ENCODE results near the gene DHRS7C.

GRCh38 chr17:9818760-9819159, 27.4 kb upstream of the DHRS7C start:
- no peak for TF ChIP-seq CTCF (IDR thresholded peaks at IDR 0.05)
- TF ChIP-seq EZH2 (IDR thresholded peaks at IDR 0.05; ENCODE audit: borderline replicate concordance, insufficient read depth, low read depth, low read length, poor library complexity, severe bottlenecking), result no peak
